Activated T-helper 17 cell treated with anti-CD3 and anti-CD28 coated beads, Interleukin-2, amount 50 U/mL, for 72 hours (primary cell): ENCODE measurements around the gene C2orf49. TPM values are rescaled to one million over a fixed set of nuclear protein-coding genes. Genes with fewer than 3 reads are reported as not detected.

Source experiments
- ATAC-seq: fragments of 150-1000 bp; cut with Tn5 transposase; replicated peaks from 2 replicates; pipeline ENCODE4 v1.10.0; 2021; ENCODE audit warnings: mild to moderate bottlenecking, moderate library complexity
- H3K27ac Mint-ChIP-seq: one replicate; pipeline ENCODE4 v1.8.0; 2022; ENCODE audit warnings: mixed read lengths
- H3K27me3 Mint-ChIP-seq: one replicate; pipeline ENCODE4 v1.8.0; 2022; ENCODE audit warnings: mixed read lengths
- H3K36me3 Mint-ChIP-seq: one replicate; pipeline ENCODE4 v1.8.0; 2022; ENCODE audit warnings: low read depth, mild to moderate bottlenecking, mixed read lengths
- H3K4me1 Mint-ChIP-seq: one replicate; pipeline ENCODE4 v1.8.0; 2022; ENCODE audit warnings: mixed read lengths
- H3K4me3 Mint-ChIP-seq: one replicate; pipeline ENCODE4 v1.8.0; 2022; ENCODE audit warnings: mild to moderate bottlenecking, mixed read lengths
- H3K9me3 Mint-ChIP-seq: one replicate; pipeline ENCODE4 v1.8.0; 2022; ENCODE audit warnings: mixed read lengths
- total RNA-seq, 2 donors: library from RNA; stranded (reverse); gene quantifications; one replicate each; pipeline ENCODE4 v1.2.3, GENCODE V29; 2022

Gene C2orf49
- total RNA-seq, 2 donors from 2014 or later, result 17.7 to 23.8 TPM

- no peak overlapping the region for H3K4me3 Mint-ChIP-seq
- no peaks in the 10 kb centered on the region for H3K36me3 Mint-ChIP-seq
- ATAC-seq, result no peak
- H3K4me1 Mint-ChIP-seq, result peaks cover 10% of the 10 kb centered on the region
- no peaks in the 10 kb centered on the region for H3K9me3 Mint-ChIP-seq
- H3K27me3 Mint-ChIP-seq, result no peaks in the 10 kb centered on the region
- H3K27ac Mint-ChIP-seq, result no peak overlapping the region
These were observed 41.0 kb downstream of the C2orf49 start for GRCh38 chr2:105378276-105378840.

GRCh38 chr2:105378921-105379383, 41.6 kb downstream of the C2orf49 start:
- Mint-ChIP-seq H3K27ac (no peak overlapping the region), H3K4me1 (peaks cover 6% of the 10 kb centered on the region), H3K27me3 (no peaks in the 10 kb centered on the region), H3K4me3 (no peak overlapping the region), H3K36me3 (no peaks in the 10 kb centered on the region), H3K9me3 (no peaks in the 10 kb centered on the region)
- ATAC-seq, result no peak

GRCh38 chr2:105379741-105380186, 42.4 kb downstream of the C2orf49 start:
- ATAC-seq, result no peak
- H3K9me3 Mint-ChIP-seq, result no peaks in the 10 kb centered on the region
- H3K4me3 Mint-ChIP-seq, result no peak overlapping the region
- no peaks in the 10 kb centered on the region for H3K27me3 Mint-ChIP-seq
- no peaks in the 10 kb centered on the region for H3K36me3 Mint-ChIP-seq
- peaks cover 3% of the 10 kb centered on the region for H3K4me1 Mint-ChIP-seq
- H3K27ac Mint-ChIP-seq, result no peak overlapping the region

GRCh38 chr2:105380432-105381100, 43.2 kb downstream of the C2orf49 start:
- no peaks in the 10 kb centered on the region for H3K4me1 Mint-ChIP-seq
- no peaks in the 10 kb centered on the region for H3K27me3 Mint-ChIP-seq
- no peak overlapping the region for H3K27ac Mint-ChIP-seq
- H3K4me3 Mint-ChIP-seq, result no peak overlapping the region
- H3K36me3 Mint-ChIP-seq, result no peaks in the 10 kb centered on the region
- no peak for ATAC-seq
- H3K9me3 Mint-ChIP-seq, result no peaks in the 10 kb centered on the region

- no peak overlapping the region for H3K27ac Mint-ChIP-seq
- no peaks in the 10 kb centered on the region for H3K4me1 Mint-ChIP-seq
- H3K9me3 Mint-ChIP-seq, result no peaks in the 10 kb centered on the region
- no peak for ATAC-seq
- H3K36me3 Mint-ChIP-seq, result no peaks in the 10 kb centered on the region
- no peaks in the 10 kb centered on the region for H3K27me3 Mint-ChIP-seq
- no peak overlapping the region for H3K4me3 Mint-ChIP-seq
These were observed 43.8 kb downstream of the C2orf49 start for GRCh38 chr2:105381101-105381668.

- no peak for ATAC-seq
- Mint-ChIP-seq H3K36me3 (no peaks in the 10 kb centered on the region), H3K27ac (no peak overlapping the region), H3K4me1 (no peaks in the 10 kb centered on the region), H3K9me3 (no peaks in the 10 kb centered on the region), H3K27me3 (no peaks in the 10 kb centered on the region), H3K4me3 (no peak overlapping the region)
These were observed 44.8 kb downstream of the C2orf49 start for GRCh38 chr2:105382177-105382576.

GRCh38 chr2:105383432-105384166, 46.3 kb downstream of the C2orf49 start:
- ATAC-seq, result no peak
- no peaks in the 10 kb centered on the region for H3K36me3 Mint-ChIP-seq

GRCh38 chr2:105384216-105384615, 46.9 kb downstream of the C2orf49 start:
- Mint-ChIP-seq H3K27ac (no peak overlapping the region), H3K27me3 (no peaks in the 10 kb centered on the region), H3K4me1 (no peaks in the 10 kb centered on the region), H3K36me3 (no peaks in the 10 kb centered on the region), H3K9me3 (no peaks in the 10 kb centered on the region), H3K4me3 (no peak overlapping the region)
- ATAC-seq, result no peak

More at GRCh38 chr2:105383432-105384166, 46.3 kb downstream of the C2orf49 start:
- Mint-ChIP-seq H3K9me3 (no peaks in the 10 kb centered on the region), H3K4me1 (no peaks in the 10 kb centered on the region), H3K27ac (no peak overlapping the region), H3K4me3 (no peak overlapping the region), H3K27me3 (no peaks in the 10 kb centered on the region)

GRCh38 chr2:105384861-105385260, 47.5 kb downstream of the C2orf49 start:
- Mint-ChIP-seq H3K27me3 (no peaks in the 10 kb centered on the region), H3K27ac (no peak overlapping the region), H3K4me3 (no peak overlapping the region), H3K9me3 (no peaks in the 10 kb centered on the region), H3K36me3 (no peaks in the 10 kb centered on the region), H3K4me1 (no peaks in the 10 kb centered on the region)
- no peak for ATAC-seq

- no peaks in the 10 kb centered on the region for H3K27me3 Mint-ChIP-seq
- no peak overlapping the region for H3K4me3 Mint-ChIP-seq
- H3K9me3 Mint-ChIP-seq, result no peaks in the 10 kb centered on the region
- no peak for ATAC-seq
- no peaks in the 10 kb centered on the region for H3K36me3 Mint-ChIP-seq
- no peaks in the 10 kb centered on the region for H3K4me1 Mint-ChIP-seq
- no peak overlapping the region for H3K27ac Mint-ChIP-seq
These were observed 48.6 kb downstream of the C2orf49 start for GRCh38 chr2:105385731-105386540.

GRCh38 chr2:105387225-105387624, 49.9 kb downstream of the C2orf49 start:
- Mint-ChIP-seq H3K4me1 (no peaks in the 10 kb centered on the region), H3K9me3 (no peaks in the 10 kb centered on the region), H3K27me3 (no peaks in the 10 kb centered on the region), H3K4me3 (no peak overlapping the region), H3K27ac (no peak overlapping the region), H3K36me3 (no peaks in the 10 kb centered on the region)
- ATAC-seq, result no peak

GRCh38 chr2:105388971-105389381, 51.6 kb downstream of the C2orf49 start:
- Mint-ChIP-seq H3K27ac (no peak overlapping the region), H3K4me3 (no peak overlapping the region), H3K9me3 (no peaks in the 10 kb centered on the region), H3K27me3 (no peaks in the 10 kb centered on the region), H3K36me3 (no peaks in the 10 kb centered on the region), H3K4me1 (no peaks in the 10 kb centered on the region)
- no peak for ATAC-seq

- Mint-ChIP-seq H3K27me3 (peaks cover 2% of the 10 kb centered on the region), H3K9me3 (no peaks in the 10 kb centered on the region), H3K36me3 (no peaks in the 10 kb centered on the region), H3K4me1 (no peaks in the 10 kb centered on the region), H3K27ac (no peak overlapping the region), H3K4me3 (no peak overlapping the region)
- no peak for ATAC-seq
These were observed 53.1 kb downstream of the C2orf49 start for GRCh38 chr2:105390454-105390853.

GRCh38 chr2:105391058-105391627, 53.8 kb downstream of the C2orf49 start:
- Mint-ChIP-seq H3K36me3 (no peaks in the 10 kb centered on the region), H3K4me3 (no peak overlapping the region), H3K27me3 (peaks cover 6% of the 10 kb centered on the region), H3K9me3 (no peaks in the 10 kb centered on the region), H3K27ac (no peak overlapping the region), H3K4me1 (no peaks in the 10 kb centered on the region)
- no peak for ATAC-seq
